HuH-7.5 (cell line): ENCODE measurements around the gene RASA3.
"Not testable (repeated sequence)": the region's sequence is repeated elsewhere in the genome, so short reads cannot be mapped to it uniquely, and the experiment has no call there.

ENCODE experiments used
- DNase-seq: peaks from one replicate; pipeline ENCODE4 v3.0.0; 2011; ENCODE audit warnings: low spot score

RASA3 gene

DNA sequence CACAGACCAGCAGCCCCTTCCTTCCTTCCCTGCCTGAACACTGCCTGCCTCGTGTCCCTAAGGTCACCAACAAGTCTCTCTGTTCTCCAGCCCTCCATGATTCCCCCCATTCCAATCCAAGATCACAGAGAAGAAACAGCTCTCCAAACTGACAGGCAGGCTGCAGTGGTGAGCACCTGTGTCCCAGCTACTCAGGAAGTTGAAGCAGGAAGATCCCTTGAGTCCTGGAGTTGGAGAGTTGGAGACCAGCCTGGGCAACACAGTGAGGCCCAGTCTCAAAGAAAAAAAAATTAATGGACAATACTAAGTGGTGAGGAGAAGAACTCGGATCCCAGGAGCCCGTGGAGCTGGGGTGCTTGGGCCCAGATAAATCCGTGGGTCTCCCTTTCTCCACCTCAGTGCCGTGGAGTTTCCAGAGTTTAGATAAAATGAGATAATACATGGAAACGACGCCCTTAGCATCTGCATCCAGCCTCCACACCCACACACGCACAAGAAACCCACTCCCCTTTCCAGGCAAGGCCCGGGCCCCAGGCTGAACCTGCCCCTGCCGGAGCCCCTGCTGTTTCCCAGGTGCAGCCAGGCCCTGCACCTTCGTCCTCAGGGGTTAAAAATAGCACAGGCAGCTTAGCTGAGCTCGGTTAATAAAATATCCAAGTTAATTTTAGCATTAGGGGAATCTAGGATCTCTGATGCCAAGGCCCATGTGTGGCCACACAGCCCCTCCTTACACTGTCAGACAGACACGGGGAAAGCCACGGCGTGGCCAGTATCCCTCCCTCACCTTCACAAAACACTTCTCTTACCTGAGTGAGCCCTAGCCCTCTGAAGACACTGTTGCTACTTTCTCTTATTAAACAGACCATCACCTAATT, 4.7 kb downstream of the RASA3 start:
- DNase-seq = no peak

DNA sequence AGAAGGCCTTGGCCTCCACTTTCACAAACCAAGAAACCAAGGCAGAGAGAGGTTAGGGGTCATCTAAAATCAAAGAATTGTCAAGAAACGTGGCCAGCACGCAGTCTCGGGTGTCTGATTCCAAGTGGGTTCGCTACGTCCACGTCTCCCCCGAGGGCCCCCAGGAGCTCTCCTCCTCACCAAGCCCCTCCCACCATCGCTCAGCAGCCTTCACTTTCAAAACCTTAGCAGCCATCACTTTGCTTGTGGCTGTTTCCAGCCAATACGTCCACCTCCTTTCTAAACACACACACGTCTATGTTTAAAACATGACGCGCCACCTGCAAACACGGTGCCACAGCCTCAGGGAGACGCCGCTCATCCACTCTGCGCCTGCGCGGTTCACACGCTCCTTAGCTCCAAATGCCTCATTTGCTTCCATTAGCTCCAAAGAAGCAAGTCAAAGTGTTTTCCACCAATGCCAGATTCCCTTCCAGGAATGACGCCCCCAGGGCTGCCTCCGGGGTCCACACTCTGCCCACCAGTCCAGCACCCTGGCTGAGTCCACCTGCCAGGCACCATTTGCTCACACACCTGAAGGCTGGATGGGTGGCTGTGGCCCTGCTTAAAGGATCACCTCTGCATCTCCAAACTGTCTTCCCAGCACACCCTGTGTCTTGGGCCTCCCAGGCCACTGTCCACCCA, 5.5 kb downstream of the RASA3 start:
- DNase-seq = no peak

DNA sequence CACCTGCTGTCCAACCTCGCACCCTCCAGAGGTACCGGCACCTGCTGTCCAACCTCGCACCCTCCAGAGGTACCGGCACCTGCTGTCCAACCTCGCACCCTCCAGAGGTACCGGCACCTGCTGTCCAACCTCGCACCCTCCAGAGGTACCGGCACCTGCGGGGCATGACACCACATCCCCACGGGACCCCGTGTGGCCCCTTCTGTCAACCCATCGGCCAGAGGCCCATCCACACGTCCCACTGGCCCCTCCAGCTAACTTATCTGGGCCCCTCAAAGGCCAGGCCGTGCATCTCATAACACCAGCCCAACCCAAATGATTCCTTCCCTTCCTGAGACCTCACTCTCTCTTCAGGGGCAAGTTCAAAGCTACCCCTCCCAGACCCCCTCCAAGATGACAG, 6.3 kb downstream of the RASA3 start:
- not testable (repeated sequence) for DNase-seq

DNA sequence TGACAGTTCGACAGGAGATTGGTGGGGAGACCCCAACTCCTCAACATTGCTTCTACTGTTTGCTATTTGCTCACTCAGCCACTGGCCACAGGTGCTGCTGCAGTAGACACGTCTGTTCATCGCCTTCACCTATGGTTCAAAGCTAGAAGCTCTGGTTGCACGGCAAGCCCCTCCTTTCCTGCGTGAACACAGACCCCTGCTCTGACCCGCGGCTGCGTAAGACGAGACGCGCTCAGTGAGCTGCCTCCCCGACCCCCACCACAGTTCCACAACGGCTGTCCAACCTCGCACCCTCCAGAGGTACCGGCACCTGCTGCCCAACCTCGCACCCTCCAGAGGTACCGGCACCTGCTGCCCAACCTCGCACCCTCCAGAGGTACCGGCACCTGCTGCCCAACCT, 6.8 kb downstream of the RASA3 start:
- DNase-seq = no peak

DNA sequence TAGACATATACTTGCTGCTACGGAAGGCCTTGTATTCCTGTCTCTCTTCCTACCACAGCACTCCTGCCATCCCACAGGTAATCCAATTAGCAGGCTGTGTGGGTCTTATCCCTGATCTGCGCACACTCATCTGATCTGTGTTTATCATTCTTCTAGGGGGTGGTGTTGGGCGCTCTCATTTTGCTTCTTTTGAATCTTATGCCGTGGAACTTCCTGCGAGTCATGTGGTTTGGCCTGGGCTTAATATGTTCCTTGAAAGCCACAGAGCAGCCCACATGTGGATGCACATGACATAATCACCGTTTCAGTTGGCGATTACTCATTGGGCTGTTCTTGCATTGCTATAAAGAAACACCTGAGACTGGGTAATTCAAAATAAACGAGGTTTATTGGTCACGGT, 7.5 kb downstream of the RASA3 start:
- no peak for DNase-seq

DNA sequence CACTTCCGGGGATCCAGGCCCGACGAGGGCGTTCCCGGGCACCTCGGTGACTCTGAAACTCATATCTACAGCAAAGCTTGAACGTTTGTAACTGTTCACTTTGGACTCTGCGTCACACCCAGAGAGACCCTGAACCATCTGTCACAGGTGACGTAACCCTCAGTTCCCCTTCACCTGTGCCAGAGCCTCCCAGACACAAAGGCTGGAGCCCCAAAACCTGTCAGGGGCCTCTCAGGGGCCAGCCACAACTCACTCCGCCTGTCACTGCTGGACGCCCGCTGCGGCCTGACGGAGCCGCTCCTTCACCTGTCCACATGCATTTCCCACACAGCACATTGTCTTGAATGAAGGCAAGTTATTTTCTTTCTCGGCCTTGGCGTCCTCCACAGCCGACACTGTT, 8.0 kb downstream of the RASA3 start:
- DNase-seq = no peak

DNA sequence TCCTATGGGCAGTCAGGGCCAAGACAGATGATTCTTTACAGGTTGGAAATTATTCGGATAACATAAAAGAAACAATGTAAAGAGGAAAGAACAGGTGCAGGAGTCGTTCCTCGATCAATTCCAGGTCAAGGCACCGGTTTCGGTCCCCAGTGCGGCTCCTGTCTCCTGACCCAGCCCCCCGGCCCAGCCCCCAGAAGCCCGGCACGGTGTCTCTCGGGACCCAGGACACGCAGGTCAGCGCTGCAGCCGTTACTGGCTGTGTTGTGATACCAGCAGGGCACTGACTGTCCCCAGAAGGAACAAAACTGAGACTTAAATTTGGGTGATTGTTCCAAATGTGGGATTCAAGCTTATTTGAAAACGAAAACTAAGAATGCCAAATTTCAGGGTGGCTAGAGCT, 8.5 kb downstream of the RASA3 start:
- no peak for DNase-seq

DNA sequence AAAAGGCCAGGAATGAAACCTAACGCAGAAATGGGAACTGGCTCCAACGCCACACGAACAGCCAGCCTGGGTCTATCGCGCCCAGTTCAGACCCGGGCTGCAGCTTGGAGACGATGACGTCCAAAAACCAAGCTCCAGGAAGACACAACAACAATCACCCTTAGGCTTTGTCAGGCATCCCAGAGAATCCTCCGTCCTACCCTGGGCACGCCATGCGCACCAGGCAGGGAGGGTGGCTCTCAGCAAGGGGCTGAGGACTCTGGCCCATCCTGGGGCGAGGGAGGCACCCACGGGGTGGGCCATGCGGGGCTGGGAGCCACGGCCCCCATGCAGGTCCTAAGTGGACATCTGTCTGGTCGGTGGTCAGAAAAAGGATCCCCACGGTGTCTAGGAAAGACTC, 9.0 kb downstream of the RASA3 start:
- DNase-seq = no peak

DNA sequence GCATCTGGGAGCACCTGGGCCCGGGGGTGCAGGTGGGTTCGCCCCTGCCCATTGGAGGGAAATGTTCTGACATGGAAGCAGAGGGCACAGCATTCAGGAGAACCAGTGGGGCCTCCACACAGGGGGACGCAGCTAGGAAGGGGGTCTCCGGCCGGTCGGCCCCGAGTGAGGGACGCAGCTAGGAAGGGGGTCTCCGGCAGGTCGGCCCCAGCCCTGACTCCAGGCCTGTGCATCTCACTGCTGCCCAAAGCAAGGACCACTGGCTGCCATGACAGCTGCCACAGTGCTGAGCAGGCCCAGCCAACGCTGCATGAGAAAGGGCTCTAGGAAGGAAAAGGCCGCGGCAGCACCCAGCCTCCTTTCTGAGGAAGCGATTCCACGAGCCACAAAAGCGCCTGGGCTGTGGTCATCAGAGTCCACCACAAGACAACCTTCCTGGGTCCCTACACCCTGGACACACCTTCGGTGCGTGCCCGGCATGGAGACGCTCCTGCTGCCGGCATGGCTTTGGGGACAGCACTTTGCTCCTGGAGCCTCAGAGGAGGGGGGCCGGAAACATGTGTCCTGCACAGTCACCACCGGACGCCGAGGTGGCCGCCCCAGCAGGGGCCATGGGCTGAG, 9.7 kb downstream of the RASA3 start:
- DNase-seq = no peak

DNA sequence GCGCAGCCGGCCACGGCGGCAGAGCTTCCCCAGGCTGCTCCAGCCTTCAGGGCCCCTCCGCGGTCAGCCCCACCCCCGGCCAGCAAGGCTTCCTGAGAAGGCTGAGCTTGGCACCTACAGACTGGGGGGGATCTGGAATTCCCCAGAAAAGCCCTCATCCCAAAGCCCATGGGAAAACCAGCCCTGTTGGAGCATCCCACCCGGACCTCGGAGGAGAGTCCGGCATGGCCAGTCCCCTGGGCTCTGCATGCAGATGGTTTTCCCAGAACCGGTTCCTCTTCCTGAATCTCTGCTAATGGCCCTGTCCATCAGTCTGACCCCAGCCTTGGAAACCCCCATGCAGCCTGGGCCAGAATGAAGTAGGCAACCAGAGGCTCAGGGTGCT, 10.3 kb downstream of the RASA3 start:
- no peak for DNase-seq

DNA sequence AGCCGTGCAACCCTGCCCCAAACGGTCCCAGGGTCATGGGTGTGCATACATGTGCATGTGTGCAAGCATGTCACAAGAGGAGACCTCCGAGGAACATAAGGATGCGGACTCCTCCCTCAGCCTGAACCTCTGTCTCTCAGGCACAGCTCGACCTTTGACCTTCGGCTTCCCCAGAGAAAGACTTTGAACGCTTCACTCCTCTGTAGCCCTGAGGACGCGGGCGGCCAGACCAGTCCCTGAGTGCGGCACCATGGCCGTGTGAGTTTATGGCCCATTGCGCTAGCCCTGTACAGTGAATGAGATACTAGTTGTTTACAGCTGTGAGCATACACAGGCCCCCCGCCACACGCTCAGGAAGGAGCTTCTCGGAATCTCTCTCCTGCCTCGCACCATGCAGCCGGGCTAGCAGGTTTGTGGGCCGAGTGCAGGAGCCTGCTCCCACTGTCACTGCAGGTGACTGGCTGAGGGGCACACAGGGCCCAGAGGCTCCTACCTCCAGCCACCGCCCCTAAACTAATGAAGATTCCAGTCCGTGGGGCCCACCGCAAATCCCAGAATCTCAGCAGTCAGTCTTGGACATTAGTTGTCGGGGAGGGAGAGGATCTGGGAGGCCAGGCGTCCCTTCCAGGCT, 10.8 kb downstream of the RASA3 start:
- no peak for DNase-seq

DNA sequence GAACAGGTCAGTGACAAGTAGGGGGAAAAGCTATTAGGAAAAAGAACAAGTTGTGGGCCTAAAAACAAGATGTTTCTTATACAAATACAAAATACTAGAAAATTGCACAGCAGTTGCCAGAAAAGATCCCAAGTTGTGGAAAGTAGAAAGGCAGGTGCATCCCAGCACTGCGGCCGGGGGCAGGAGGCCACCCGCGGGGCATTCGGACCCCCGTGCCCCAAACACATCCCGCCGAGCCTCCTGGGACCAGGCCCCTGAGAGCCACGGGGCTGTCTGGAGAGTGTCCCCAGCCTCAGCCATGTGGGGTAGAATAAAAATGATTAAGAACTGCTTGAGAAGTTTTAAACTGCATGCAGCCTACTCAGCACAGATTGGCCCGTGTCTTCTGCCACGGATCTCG, 11.4 kb downstream of the RASA3 start:
- DNase-seq = no peak

DNA sequence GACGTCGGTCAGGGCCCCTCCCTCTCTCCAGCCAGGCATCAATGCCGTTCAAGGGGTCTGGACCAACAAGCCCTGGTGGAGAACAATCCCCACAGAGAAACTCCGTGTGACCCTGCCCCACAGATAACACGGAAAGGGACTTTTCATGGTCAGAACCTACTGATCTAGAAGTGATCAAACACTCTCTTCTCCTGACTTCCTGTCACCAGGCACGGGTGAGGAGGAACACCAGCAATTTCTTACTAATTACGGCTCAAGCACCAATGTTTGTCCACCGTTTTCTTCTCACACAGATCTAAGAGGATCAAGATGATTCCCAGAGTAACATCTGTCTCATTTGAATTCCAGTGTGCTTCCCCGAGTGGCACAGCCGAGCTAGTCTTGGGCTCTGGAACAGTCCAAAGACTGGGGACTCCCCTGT, 11.8 kb downstream of the RASA3 start:
- no peak for DNase-seq

DNA sequence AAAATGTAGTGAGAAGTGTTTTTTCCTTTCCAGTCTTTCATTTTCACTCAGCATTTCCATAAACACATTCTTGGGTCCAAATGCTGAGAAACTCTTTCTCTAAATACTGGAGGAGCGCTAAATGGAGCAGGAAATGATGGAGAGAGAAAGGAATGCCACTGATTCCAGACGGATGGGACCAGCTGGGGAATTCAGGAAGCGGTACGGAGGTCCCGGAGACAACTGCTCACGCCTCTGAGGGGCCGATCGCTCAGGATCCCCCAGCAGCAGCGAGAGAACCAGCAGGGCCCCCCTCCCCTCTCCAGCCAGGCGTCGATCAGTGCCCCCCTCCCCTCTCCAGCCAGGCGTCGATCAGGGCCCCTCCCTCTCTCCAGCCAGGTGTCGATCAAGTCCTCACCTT, 13.2 kb downstream of the RASA3 start:
- DNase-seq = no peak

DNA sequence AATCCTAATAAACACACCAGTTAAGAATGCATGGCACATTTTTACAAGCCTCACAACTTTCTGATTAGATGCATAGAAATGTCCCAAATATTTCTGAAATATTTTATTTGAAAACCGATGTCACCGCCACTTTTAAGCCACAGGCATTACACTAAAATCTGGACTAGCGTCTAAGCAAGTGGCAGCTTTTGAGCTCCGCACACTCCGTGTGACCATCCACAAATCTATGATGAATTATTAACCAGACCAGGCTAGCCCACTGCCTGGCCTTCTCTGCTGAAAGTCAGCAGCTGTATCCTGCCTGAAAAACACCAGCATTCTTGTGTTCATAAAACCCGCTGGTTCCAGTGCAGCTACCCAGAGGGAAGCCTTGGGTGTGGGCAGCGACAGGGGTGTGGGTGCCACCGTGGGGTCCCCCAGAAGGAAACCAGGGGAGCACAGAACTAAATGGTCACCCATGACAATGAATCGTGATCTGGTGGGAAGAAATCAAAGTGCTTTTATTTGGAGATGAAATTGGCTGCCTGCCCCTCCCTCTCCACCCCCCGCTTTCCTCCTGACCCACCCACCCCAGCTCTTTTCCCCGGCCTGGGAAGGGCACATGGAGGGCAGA, 13.8 kb downstream of the RASA3 start:
- DNase-seq = peak; percentile 73

DNA sequence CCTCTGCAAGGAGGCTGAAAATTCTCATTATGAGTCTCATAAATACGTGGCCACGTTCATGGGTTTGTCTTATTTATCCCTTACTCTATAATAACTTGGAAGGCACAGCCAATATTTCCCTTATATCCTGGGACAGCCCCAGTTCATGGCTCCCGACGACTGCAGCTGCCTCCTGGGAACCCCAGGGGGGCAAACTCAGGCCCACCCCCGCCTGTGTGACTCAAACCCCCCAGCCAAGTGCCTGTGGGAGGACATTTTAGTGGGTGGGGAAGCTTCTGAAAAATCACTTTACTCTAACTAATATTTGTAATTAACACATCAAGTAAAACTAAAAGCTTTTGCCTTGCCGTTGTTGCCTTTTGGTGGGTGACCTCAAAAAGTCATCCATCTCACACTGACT, 14.3 kb downstream of the RASA3 start:
- DNase-seq = no peak

DNA sequence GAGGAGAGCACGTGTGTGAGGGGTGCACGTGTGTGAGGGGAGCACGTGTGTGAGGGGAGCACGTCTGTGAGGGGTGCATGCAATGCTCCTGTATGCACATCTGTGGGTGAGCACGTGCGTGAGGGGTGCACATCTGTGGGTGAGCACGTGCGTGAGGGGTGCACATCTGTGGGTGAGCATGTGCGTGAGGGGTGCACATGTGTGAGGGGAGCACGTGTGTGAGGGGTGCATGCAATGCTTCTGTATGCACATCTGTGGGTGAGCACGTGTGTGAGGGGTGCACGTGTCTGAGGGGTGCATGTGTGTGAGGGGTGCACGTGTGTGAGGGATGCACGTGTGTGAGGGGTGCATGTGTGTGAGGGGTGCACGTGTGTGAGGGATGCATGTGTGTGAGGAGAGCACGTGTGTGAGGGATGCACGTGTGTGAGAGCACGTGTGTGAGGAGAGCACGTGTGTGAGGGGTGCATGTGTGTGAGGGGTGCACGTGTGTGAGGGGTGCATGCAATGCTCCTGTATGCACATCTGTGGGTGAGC, 15.0 kb downstream of the RASA3 start:
- not testable (repeated sequence) for DNase-seq

DNA sequence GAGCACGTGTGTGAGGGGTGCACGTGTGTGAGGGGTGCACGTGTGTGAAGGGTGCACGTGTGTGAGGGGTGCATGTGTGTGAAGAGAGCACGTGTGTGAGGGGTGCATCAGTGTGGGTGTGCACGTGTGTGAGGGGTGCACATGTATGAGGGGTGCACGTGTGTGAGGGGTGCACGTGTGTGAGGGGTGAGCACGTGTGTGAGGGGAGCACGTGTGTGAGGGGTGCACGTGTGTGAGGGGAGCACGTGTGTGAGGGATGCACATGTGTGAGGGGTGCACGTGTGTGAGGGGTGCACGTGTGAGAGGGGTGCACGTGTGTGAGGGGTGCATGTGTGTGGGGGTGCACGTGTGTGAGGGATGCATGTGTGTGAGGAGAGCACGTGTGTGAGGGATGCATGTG, 15.7 kb downstream of the RASA3 start:
- no peak for DNase-seq

DNA sequence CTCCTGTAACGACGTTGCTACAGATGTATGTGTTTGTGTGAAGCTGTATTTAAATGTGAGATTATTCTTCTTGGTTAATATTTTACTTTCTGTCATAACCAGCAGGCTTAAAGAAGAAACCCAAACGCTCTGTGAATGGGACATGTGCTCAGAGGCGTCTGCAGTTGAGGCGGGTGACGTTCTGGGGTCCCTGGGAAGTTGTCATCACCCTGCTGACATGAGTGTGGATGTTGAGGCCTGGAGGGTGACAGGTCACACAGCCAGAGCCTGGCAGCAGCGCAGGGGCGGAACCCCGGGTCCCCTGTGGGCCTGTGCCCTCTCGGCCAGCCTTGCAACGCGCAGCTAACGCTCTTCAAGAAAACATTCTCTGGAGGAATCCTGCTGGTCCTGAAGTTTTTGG, 16.6 kb downstream of the RASA3 start:
- no peak for DNase-seq

DNA sequence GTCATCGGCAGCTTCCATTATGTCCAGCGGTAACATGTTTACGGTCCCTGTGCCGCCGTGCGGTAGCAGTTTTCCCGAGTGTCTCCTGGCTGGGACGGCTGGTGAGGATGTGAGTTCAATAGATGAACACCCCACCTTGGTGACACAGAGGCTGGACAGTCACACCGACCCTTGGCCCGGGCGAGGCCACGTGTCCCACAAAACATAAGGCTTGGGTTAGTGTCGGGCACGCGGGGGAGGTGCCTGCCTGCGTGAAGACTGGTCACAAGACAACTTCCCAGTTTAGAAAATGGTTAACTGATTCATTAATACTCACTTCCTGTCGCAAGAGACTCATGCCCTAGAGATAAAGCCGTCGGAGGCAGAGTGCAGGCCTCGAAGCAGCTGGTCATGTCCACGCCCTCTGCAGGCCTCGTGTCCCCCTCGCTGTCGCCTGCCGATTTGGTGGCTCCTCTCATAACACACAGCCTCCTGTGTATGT, 17.2 kb downstream of the RASA3 start:
- DNase-seq = no peak

DNA sequence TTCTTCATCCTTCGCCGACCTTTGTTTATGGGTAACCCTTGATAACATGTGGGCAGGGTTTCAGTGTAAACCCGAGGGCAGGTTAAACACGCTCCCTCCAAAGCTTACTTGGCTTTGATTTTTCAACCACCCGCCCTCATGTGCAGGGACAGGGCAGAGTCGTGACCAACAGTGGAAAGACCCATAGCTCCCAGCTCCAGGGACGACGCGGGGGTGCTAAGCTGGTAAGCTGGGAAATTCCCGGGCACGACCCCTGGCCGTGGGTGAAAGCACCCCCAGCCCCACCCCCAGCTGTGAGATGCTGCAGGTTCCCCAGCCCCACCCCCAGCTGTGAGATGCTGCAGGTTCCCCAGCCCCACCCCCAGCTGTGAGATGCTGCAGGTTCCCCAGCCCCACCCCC, 17.8 kb downstream of the RASA3 start:
- not testable (repeated sequence) for DNase-seq
